Gastroesophageal sphincter (tissue), 4 donors: Measurements from ENCODE around the gene PTPRU. TPM values are rescaled to one million over a fixed set of nuclear protein-coding genes. Genes with fewer than 3 reads are reported as not detected.
A peak's percentile ranks its signal among the peaks of the same experiment; 100 is the strongest.

Experiments used
- ATAC-seq: fragments of 150-250 bp; one replicate; pipeline ENCODE4 v1.9.1; 2016; ENCODE audit warnings: mild to moderate bottlenecking, moderate library complexity
- H3K27ac ChIP-seq, 4 donors: fragments of 200-600 bp; sonication (generic) in 3 of 4; 1 replicate in 3 of 4; 2 replicates in 1 of 4; pipeline ENCODE4 v1.5.1; 2016 to 2019
- H3K27me3 ChIP-seq: fragments of 200-600 bp; sonication (generic); one replicate; pipeline ENCODE4 v1.5.1; 2019
- H3K36me3 ChIP-seq, 2 donors: fragments of 200-600 bp; sonication (generic); one replicate each; pipeline ENCODE4 v1.5.1; 2019; ENCODE audit warnings: control low read depth in 1 of 2
- H3K4me1 ChIP-seq, 3 donors: fragments of 200-600 bp; sonication (generic); 1 replicate in 2 of 3; 2 replicates in 1 of 3; pipeline ENCODE4 v1.5.1; 2016 to 2019; ENCODE audit warnings: control low read depth in 2 of 3
- H3K4me3 ChIP-seq, 2 donors: fragments of 200-600 bp; sonication (generic); one replicate each; pipeline ENCODE4 v1.5.1; 2019; ENCODE audit warnings: mild to moderate bottlenecking in 1 of 2, moderate library complexity in 1 of 2
- H3K9me3 ChIP-seq, 3 donors: fragments of 200-600 bp; sonication (generic); one replicate each; pipeline ENCODE4 v1.5.1; 2017 to 2019; ENCODE audit warnings: control low read depth in 2 of 3
- EP300 ChIP-seq: sonication (generic); formaldehyde crosslinking; IDR thresholded peaks from one replicate; pipeline ENCODE4 v1.6.1; 2017; ENCODE audit warnings: antibody characterized with exemption, mild to moderate bottlenecking
- POLR2A ChIP-seq, 2 donors: fragments of 450-650 bp; IDR thresholded peaks; one replicate each; pipeline ENCODE4 v1.6.1; 2017; ENCODE audit warnings: antibody characterized with exemption in 2 of 2, mild to moderate bottlenecking in 2 of 2, moderate library complexity in 1 of 2
- POLR2AphosphoS5 ChIP-seq: sonication (generic); formaldehyde crosslinking; IDR thresholded peaks from one replicate; pipeline ENCODE4 v1.6.1; 2017; ENCODE audit warnings: antibody characterized with exemption
- WGBS, 2 donors: methylation state at CpG; one replicate each; pipeline ENCODE4 v1.1.5; 2018; ENCODE audit warnings: low coverage in 1 of 2; 5-methylcytosine and 5-hydroxymethylcytosine counted together
- total RNA-seq, 4 donors: library from RNA; depleted of rRNA; stranded (reverse); fragments of >200 nt; gene quantifications; one replicate each; pipeline ENCODE4 v1.1.0, GENCODE V29; 2016
- TF ChIP-seq, protein P1 (sequence below), 4 experiments: fragments of 200-600 bp in 2 of 4; fragments of 450-650 bp in 2 of 4; sonication (generic) in 1 of 4; IDR thresholded peaks; one replicate each; pipeline ENCODE4 v1.5.1; 2017 to 2019; ENCODE audit warnings: antibody characterized with exemption in 4 of 4, mild to moderate bottlenecking in 2 of 4, moderate library complexity in 2 of 4

The PTPRU gene
- total RNA-seq, 4 donors from 2014 or later: 11.1 to 30.5 (median 23.7) TPM

DNA sequence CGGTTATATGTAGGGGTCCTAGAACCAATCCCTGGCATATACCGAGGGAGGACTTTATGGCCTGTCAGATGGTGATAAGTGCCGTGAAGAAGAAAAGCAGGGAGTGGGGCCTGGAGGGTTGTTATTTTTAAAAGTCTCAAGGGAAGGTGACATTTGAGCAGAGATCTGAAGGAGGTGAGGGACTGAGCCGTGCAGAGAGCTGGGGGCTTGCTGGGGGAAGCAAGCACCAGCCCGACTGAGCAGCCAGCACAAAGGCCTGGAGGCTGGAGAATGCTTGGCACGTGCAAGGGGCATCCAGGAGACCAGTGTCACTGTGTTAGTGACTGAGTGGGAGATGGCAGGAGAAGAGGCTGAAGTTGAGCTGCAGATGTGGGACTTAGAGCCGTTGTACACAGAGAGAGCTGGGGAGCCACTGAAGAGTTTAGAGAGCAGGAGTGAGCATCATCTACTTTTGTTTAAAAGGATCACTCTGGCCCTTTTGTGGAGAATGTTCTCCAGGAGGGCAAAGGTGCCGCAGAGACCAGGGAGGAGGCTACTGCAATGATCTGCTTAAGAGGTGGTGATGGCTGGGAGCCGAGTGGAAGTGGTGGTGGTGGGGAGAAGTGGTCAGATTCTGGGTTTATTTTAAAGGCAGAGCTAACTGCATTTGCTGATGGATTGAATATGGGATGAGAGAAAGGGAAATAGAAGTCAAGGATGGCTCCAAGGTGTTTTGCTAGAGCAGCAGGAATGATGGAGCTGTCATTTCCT, 31.2 kb downstream of the PTPRU start:
- no peak overlapping the region for H3K4me3 ChIP-seq
- H3K9me3 ChIP-seq: no peaks in the 10 kb centered on the region
- peaks cover 8% of the 10 kb centered on the region for H3K27me3 ChIP-seq
- H3K4me1 ChIP-seq: peaks cover 0 to 20% (median 9%) of the 10 kb centered on the region in 3 donors
- no peak overlapping the region for H3K27ac ChIP-seq
- H3K36me3 ChIP-seq: no peaks in the 10 kb centered on the region
- TF ChIP-seq POLR2A (IDR thresholded peaks at IDR 0.05) (no peak), EP300 (no peak), POLR2AphosphoS5 (no peak)
- TF ChIP-seq, protein P1, sequence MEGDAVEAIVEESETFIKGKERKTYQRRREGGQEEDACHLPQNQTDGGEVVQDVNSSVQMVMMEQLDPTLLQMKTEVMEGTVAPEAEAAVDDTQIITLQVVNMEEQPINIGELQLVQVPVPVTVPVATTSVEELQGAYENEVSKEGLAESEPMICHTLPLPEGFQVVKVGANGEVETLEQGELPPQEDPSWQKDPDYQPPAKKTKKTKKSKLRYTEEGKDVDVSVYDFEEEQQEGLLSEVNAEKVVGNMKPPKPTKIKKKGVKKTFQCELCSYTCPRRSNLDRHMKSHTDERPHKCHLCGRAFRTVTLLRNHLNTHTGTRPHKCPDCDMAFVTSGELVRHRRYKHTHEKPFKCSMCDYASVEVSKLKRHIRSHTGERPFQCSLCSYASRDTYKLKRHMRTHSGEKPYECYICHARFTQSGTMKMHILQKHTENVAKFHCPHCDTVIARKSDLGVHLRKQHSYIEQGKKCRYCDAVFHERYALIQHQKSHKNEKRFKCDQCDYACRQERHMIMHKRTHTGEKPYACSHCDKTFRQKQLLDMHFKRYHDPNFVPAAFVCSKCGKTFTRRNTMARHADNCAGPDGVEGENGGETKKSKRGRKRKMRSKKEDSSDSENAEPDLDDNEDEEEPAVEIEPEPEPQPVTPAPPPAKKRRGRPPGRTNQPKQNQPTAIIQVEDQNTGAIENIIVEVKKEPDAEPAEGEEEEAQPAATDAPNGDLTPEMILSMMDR (IDR thresholded peaks at IDR 0.05): no peak
- ATAC-seq: no peak
- WGBS, 2 donors: 71 to 79% methylated on average over 6 to 8 of the region's 9 CpGs

DNA sequence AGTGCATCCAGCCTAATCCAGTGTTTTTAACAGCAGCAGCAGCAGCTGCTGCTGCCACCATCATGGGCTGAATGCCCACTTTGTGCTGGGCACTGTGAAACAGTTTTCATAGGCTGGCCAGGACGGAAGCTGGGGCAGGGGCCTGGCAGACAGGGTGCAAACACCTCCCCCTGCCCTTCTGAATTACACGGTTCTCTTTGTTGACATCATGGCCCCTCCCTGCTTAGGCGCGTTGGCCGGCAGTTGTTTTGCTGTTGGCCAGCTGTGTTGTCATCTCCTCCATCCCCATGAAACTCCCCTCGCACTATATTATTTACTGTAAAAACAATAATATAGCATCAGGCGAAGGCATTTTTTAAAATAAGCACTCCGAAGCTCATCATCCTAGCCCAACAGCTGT, 33.1 kb downstream of the PTPRU start:
- Histone ChIP-seq H3K36me3 (no peaks in the 10 kb centered on the region), H3K27me3 (peaks cover 8% of the 10 kb centered on the region), H3K27ac (no peak overlapping the region), H3K4me3 (no peak overlapping the region), H3K4me1 (peaks cover 0 to 20% (median 9%) of the 10 kb centered on the region in 3 donors), H3K9me3 (no peaks in the 10 kb centered on the region)
- 65% methylated on average over 8 of the region's 8 CpGs; no CpG with 5 or more reads in 1 of the 2 donors for WGBS, 2 donors
- no peak for ATAC-seq
- TF ChIP-seq EP300 (no peak), POLR2A (IDR thresholded peaks at IDR 0.05) (no peak), POLR2AphosphoS5 (no peak)
- TF ChIP-seq, protein P1 (IDR thresholded peaks at IDR 0.05): no peak

DNA sequence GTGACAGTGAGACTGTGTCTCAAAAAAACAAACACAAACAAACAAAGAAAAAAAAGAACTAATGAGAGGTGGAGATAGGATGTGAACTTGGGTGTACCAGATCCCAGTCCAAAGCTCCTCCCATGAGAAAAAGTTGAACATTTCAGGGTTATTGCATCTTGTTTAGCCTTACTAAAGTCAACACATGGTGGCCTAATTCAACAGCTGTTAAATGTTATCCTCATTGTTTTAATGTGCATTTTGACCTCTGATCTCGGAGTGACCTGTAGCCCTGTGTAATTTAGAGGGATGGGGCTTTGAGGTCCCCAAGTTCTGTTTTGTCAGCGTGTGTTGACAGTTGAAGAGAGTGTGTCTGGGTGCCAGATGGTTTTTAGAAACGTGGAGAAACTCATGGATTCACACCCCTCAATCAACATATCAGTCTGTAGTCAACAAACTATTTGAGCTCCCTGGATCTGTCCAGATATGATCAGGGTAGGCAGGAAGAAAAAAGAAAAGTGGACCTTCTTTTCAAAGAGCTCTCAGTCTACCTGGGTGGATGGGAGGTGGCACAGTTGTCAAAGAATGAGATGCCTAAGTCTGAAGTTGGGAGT, 34.7 kb downstream of the PTPRU start:
- no peaks in the 10 kb centered on the region for H3K9me3 ChIP-seq
- H3K27ac ChIP-seq: peak overlapping the region in 1 of 4 donors; percentile 31
- no peak overlapping the region for H3K4me3 ChIP-seq
- TF ChIP-seq POLR2AphosphoS5: no peak
- 42 to 100% methylated on average over 1 to 3 of the region's 3 CpGs for WGBS, 2 donors
- ATAC-seq: no peak
- peaks cover 8% of the 10 kb centered on the region for H3K27me3 ChIP-seq
- peaks cover 0 to 10% of the 10 kb centered on the region in 2 donors for H3K36me3 ChIP-seq
- H3K4me1 ChIP-seq: peaks cover 0 to 20% (median 9%) of the 10 kb centered on the region in 3 donors

DNA sequence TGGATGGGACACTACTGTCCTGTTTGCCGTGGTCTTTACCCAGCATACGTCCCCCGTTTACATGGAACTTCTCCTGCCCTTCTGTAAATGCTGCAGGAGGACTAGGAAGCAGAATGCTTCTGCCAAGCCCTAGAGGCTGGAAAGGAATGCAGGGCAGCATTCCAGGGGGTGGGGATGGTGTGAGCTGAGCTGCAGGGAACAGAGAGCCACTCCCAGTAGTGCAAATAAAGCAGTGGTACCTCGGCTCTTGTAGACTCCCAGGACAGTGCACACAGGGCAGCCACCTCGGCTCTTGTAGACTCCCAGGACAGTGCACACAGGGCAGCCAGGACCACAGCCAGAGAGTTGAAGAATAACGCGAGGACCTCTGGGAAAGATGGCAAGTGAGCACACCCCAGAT, 35.4 kb downstream of the PTPRU start:
- ATAC-seq: peak; percentile 85
- TF ChIP-seq POLR2AphosphoS5 (no peak), EP300 (no peak), POLR2A (IDR thresholded peaks at IDR 0.05) (no peak)
- TF ChIP-seq, protein P1 (IDR thresholded peaks at IDR 0.05): no peak
- Histone ChIP-seq H3K36me3 (peaks cover 0 to 17% of the 10 kb centered on the region in 2 donors), H3K27ac (peak overlapping the region in 3 of 4 donors; percentile 31 to 50 (median 36)), H3K9me3 (no peaks in the 10 kb centered on the region), H3K4me3 (no peak overlapping the region), H3K27me3 (peaks cover 8% of the 10 kb centered on the region), H3K4me1 (peaks cover 0 to 20% (median 9%) of the 10 kb centered on the region in 3 donors)
- WGBS, 2 donors: 0 to 10% methylated on average over 3 to 5 of the region's 7 CpGs

DNA sequence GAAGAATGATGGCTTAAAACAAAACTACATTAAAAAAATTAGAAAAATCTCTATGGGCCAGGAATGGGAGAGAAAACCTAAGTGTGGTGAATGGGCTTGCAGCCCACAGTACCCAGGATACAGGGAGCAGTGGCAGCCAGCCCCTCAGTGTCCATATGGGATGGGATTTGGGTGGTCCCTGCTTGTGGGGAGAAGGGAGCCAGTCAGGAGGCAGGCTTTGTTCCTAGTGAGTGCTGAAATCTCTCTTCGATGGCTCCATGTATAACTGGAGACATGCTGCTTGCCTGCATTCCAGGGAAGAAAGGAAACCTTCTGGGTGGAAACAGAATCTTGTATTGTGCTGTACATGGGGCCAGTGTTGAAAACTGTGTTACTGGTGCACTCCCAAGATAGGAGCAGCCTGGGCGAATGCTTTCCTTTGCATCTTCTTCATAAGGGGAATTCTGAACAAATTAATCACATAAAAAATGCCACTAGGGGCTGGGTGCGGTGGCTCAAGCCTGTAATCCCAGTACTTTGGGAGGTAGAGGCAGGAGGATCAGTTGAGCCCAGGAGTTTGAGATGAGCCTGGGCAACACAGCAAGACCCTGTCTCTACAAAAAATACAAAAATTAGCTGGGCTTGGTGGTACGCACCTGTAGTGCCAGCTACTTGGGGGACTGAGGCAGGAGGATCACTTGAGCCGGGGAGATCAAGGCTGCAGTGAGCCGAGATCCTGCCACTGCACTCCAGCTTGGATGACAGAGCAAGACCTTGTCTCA, 36.0 kb downstream of the PTPRU start:
- H3K4me1 ChIP-seq: peaks cover 0 to 20% (median 9%) of the 10 kb centered on the region in 3 donors
- H3K27ac ChIP-seq: peak overlapping the region in 2 of 4 donors; percentile 36 to 50
- no peak for ATAC-seq
- peaks cover 6% of the 10 kb centered on the region for H3K27me3 ChIP-seq
- peaks cover 0 to 23% of the 10 kb centered on the region in 2 donors for H3K36me3 ChIP-seq
- no peak for TF ChIP-seq POLR2A (IDR thresholded peaks at IDR 0.05)
- TF ChIP-seq, protein P1 (IDR thresholded peaks at IDR 0.05): no peak
- no peak for TF ChIP-seq POLR2AphosphoS5
- no peak for TF ChIP-seq EP300
- WGBS, 2 donors: 48 to 53% methylated on average over 2 to 3 of the region's 6 CpGs
- no peaks in the 10 kb centered on the region for H3K9me3 ChIP-seq
- H3K4me3 ChIP-seq: no peak overlapping the region
